NOMO-1 treated with dmso at 0.1 percent for 144 hours (cell line): ENCODE results near the gene PALD1.

Experiments
- DNase-seq: peaks from one replicate; lab custom pipeline; 2025; ENCODE audit not compliant: unreplicated experiment; lab: John Stamatoyannopoulos, UW

PALD1 gene

DNA sequence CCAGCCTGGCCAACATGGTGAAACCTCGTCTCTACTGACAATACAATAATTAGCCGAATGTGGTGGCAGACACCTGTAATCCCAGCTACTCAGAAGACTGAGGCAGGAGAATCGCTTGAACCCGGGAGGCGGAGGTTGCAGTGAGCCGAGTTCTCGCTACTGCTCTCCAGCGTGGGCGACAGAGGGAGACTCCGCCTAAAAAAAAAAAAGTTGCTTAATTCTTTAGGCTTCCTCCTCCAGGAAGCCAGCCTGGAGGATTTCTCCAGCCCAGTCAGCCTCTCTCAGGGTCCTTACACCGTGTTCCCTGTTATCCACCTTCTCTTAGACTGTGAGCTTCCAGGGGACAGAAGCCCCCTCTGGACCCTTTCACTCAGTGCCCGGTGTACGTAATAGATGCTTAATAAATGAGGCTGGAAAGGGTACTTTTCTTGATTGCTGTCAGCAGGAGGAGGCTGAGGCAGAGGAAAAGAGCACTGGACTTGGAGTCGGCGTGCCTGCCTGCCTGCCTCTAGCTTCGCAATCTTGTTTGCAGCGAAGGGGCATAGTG, 20.7 kb upstream of the PALD1 start:
- DNase-seq = no peak

GRCh38 chr10:70458329-70459060, 20.1 kb upstream of the PALD1 start:
- peak; percentile 32 for DNase-seq

GRCh38 chr10:70459061-70459773, 19.4 kb upstream of the PALD1 start:
- no peak for DNase-seq

- DNase-seq = no peak
Observed at GRCh38 chr10:70459774-70460490, 18.6 kb upstream of the PALD1 start.

- no peak for DNase-seq
Observed at GRCh38 chr10:70461397-70462348, 16.9 kb upstream of the PALD1 start.

DNA sequence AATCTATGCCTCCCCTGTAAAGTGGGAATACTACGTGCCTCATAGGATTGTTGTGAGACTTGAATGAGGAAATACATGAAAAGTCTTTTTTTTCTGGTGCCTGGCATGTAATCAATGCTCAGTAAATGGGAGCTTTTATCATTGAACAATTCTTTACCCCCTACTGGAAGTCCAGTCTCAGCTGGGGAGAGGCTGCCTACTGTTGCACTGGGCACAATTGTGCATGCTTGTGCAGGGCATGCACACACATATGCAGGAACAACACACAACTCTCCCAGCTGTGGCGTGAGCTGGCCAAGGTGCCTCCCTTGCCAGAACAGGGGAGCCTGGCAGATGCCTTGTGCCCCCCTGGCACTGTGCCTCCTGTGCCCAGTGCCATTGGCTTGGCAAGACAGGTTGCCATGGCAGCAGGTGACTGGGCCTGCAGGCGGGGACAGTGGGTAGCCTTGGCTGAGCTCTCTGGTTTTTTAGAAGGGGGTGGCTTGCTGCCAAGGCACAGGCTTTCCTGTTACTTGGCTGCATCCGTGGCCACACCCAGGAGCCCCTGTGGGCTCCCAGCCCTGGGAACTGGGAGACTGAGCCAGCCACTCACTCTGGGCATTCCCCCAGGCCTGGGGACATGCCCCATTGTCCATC, 16.1 kb upstream of the PALD1 start:
- no peak for DNase-seq

DNA sequence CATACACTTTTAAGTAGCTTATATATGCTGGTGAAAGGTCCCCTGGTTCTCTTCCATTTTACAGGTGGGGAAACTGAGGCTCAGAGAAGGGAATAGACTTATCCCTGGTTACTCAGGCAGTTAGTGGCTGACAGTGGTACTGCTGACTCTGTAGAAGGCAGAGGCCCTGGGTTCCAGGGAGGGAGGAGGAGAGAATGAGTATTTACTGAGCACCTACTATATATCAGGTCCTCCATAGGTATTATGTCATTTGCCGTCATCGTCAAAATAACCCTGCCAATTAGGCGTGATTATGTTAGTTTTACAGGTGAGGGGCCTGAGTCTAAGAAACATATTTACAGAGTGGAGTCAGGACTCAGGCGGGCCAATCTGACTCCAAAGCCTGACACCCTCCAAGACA, 13.3 kb upstream of the PALD1 start:
- no peak for DNase-seq

DNA sequence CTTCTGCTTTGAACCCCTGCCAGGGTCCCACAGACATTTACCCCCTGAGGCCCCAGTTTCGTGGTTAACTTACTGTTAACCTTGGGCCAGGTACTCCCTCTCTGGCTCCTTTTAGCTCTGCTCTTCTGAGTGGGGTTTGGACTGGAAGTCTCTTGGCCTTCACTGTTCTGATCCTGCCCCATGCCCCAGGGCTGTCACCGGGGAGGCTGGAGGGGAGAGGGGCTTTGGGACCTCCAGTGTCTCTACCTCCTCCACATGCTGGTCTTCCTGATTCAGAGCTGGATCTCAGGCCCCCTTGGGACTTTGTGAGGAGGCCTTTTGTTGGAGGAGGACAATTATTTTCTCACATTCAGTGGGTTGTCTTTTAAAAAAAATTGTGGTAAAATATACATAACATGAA, 12.7 kb upstream of the PALD1 start:
- DNase-seq = no peak

DNA sequence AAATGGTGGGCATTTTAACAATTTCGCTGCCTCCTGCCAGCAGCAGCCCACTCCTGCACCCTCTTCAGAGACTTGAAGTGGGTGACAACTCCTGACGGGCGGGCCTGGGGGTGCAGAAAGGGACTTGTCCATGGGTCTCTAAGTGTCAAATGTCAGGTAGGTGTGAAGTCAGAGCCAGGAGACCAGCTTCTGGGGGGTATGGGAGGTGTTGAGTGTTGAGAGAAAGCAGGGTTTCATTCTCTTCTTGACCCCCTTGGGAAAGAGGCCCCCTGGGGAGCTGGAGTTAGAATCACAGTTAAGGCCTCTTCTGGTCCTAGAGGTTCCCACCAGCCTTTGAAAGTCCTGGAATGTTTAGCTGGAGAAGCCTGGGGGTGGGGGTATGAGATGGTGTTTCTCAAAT, 11.6 kb upstream of the PALD1 start:
- no peak for DNase-seq

- no peak for DNase-seq
Observed at GRCh38 chr10:70472799-70473454, 5.6 kb upstream of the PALD1 start.

- no peak for DNase-seq
Observed at GRCh38 chr10:70474780-70475179, 3.8 kb upstream of the PALD1 start.

DNA sequence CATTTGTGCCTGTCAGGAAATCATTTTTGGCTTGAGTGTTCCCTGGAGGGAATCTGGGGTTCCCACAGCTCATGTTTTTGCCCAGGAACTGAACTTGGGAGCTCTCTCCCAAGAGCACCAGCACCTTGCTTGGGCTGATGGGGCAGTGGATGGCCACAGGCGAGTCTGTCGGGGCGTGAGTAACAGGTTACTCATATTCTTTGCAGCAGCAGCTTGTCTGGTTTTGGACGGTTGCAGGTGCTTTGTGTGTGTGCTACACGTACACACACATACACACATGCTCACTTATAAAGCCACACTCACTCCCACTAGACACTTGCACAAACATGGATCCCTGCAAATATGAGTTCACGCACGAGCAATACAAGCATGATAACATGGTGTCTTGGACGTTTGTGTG, 2.9 kb upstream of the PALD1 start:
- no peak for DNase-seq

DNA sequence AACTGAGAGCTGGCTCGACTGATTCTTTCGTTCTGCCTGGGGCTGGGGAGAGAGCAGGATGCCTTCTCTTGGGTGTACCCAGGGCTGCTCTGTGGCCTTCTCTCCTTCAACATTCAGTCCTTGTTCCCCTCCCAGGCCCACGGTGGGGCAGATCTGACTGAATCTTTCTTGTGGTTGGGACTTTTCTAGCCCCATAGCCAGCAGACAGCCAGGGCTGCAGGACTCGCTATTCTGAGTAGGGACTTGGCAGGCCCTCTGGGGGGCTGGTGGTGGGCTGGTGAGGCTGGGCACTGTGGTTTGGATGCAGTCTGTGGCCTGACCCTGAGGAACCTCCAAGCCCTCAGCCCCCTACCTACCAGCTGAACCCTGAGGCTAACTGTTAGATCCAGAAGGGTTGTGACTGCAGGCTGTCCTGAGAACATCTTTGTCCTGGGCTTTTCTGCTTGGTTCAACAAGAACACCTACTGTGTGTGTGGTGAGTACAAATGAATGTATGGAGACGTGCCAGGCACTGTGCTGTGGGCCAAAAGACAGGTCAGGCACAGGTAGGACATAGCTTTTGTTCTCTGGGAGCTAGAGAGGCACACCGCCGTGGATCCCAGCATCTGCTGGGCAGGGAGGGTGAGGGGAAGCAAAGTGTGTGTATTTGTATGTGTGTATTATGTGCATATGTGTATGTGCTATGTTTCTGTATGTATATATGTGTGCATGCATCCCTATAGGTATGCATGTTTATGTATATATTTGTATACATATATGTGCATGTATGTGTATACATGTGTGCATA, 2.1 kb upstream of the PALD1 start:
- no peak for DNase-seq

DNA sequence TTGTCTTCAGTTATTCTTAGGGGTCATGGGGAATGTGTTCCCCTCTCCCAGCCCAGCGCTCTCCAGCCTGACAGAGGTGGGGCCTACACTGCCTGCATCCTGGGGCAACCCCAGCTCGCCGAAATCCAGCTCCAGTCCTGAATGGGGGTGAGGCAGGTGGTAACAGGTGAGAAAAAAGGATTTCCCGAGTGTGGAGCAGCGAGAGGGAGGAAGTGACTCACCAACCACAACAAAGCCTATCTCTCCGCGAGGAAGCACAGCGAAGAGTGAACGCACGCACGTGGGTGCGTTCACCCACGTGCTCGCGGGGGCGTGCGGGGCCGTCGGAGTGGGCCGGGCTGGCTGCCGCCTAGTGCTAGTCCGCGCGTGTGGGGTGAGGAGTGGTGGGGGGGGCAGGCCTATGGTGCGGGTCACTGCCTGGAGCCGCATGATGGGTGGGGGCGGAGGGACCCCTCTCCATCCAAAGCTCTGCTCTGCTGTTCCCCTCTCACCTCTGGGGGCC, 855 bp upstream of the PALD1 start:
- DNase-seq = no peak

DNA sequence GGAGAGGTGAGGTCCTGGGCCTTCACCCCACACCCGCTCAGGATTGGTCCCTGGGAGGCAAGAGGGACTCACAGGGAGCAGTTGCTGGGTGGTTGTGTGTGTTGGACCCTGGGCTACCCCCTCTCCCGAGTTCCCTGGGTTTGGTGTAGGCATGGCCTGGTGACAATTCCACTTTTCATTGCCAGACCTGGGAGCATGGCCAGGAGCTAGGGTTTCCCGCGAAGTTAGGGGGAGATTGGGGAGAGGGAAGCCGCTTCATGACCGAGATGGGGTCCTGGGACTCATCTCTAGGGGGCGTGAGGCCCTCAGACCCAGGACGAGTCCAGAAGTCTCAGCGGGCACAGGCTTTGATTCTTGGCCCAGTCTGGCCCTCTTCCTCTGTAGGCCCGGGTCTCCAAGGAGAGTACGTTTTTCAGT, 606 bp downstream of the PALD1 start:
- no peak for DNase-seq

GRCh38 chr10:70479626-70480238, 1.2 kb downstream of the PALD1 start:
- no peak for DNase-seq

DNA sequence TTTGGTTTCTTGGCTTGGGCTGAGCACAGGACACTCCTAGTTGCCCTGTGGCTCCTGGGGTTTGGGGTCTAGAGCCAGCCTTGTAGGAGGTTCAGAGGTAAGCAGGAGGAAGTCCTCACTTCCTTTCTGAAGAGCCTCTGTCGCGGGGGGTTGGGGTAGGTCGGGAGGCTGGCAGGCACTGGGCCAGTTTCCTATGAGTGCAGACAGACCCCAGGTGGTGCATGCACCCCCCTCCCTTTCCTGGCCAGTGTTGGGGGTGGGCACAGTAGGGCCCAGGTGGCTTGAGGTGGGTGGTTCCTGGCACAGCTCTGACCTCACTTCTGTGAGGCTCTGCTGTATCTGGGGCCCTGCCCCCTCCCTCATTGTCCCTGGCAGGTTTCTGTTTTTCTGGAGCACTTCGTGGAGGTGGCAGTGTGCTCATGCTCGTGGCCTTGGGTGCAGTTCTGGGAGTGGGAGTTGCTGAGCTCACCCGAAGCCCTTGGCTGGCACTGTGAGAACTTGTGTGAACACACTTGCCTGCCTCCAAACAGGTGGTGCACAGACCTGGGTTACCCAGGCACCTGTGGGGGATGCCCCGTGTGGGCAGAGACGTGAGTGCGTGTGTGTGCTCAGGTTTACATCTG, 1.8 kb downstream of the PALD1 start:
- DNase-seq = no peak

DNA sequence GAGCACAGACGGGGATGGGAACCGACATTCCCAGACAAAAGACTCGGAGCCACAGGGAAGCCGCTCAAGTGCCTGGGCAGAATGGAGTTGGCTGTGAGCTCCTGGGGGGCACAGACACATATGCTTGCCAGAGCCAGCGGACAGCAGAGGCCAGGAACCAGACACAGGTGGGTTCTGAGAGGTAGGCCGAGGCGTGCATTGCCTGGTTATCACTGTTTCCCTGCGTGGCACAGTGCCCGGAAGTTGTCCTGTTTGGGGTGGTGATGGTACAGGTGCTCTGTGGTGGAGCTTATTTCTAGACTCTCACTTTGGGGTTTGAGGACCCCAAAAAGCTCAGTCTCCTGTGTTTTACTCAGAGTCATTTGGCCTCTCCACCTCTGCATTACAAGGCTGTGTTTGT, 2.5 kb downstream of the PALD1 start:
- no peak for DNase-seq
